SK-N-MC (cell line): ENCODE results near the gene SLC51A.

Experiments used
- EZH2 ChIP-seq: fragments of 200-600 bp; sonication (generic); IDR thresholded peaks from one replicate; pipeline ENCODE4 v1.6.1; 2017; ENCODE audit warnings: antibody characterized with exemption
- FOXP2 ChIP-seq: optimal IDR thresholded peaks from 2 replicates; pipeline ENCODE3; 2011; ENCODE audit warnings: mild to moderate bottlenecking, moderate library complexity; ENCODE audit not compliant: insufficient read depth; ENCODE audit errors: extremely low read length, control extremely low read depth
- POLR2AphosphoS5 ChIP-seq: IDR thresholded peaks from 2 replicates; pipeline ENCODE4 v1.6.1; 2012; ENCODE audit warnings: mild to moderate bottlenecking, low read depth, low read length, borderline replicate concordance

GRCh38 chr3:196189566-196190347, 26.6 kb upstream of the SLC51A start:
- no peak for TF ChIP-seq EZH2
- TF ChIP-seq POLR2AphosphoS5 = no peak
- no peak for TF ChIP-seq FOXP2
